ELR (cell line): ENCODE results near the gene RFESD.
"Not testable (repeated sequence)": the region's sequence is repeated elsewhere in the genome, so short reads cannot be mapped to it uniquely, and the experiment has no call there.

Source experiments
- DNase-seq: peaks from one replicate; pipeline ENCODE4 v3.0.0-alpha.2; 2015; ENCODE audit warnings: low read depth

RFESD gene

GRCh38 chr5:95628933-95629332 is 17.6 kb upstream of the RFESD start:
- no peak for DNase-seq

- no peak for DNase-seq
Observed at GRCh38 chr5:95630394-95630917, 16.1 kb upstream of the RFESD start.

- peak; percentile 83 for DNase-seq
Observed at GRCh38 chr5:95631255-95631958, 15.2 kb upstream of the RFESD start.

- DNase-seq = peak; percentile 88
Observed at GRCh38 chr5:95631991-95632675, 14.4 kb upstream of the RFESD start.

- not testable (repeated sequence) for DNase-seq
Observed at GRCh38 chr5:95632942-95633341, 13.6 kb upstream of the RFESD start.

- no peak for DNase-seq
Observed at GRCh38 chr5:95633671-95634070, 12.9 kb upstream of the RFESD start.

GRCh38 chr5:95634081-95634480 is 12.5 kb upstream of the RFESD start:
- no peak for DNase-seq

GRCh38 chr5:95638632-95639031 is 7.9 kb upstream of the RFESD start:
- DNase-seq = no peak

GRCh38 chr5:95641741-95642220 is 4.8 kb upstream of the RFESD start:
- DNase-seq = no peak

- no peak for DNase-seq
Observed at GRCh38 chr5:95643152-95643551, 3.4 kb upstream of the RFESD start.

GRCh38 chr5:95644351-95645042 is 2.1 kb upstream of the RFESD start:
- peak; percentile 78 for DNase-seq

- DNase-seq = not testable (repeated sequence)
Observed at GRCh38 chr5:95646226-95646568, 380 bp upstream of the RFESD start.

- DNase-seq = no peak
Observed at GRCh38 chr5:95647886-95648860, 1.6 kb downstream of the RFESD start.

GRCh38 chr5:95649274-95649673 is 2.7 kb downstream of the RFESD start:
- DNase-seq = no peak

GRCh38 chr5:95649842-95650620 is 3.5 kb downstream of the RFESD start:
- DNase-seq = no peak

GRCh38 chr5:95652849-95653248 is 6.3 kb downstream of the RFESD start:
- no peak for DNase-seq

- no peak for DNase-seq
Observed at GRCh38 chr5:95654196-95654595, 7.6 kb downstream of the RFESD start.

GRCh38 chr5:95655575-95655974 is 9.0 kb downstream of the RFESD start:
- no peak for DNase-seq

GRCh38 chr5:95660060-95660459 is 13.5 kb downstream of the RFESD start:
- DNase-seq = no peak

- no peak for DNase-seq
Observed at GRCh38 chr5:95662946-95663345, 16.4 kb downstream of the RFESD start.
